Fibroblast of skin of abdomen (primary cell): ENCODE data around the gene RMND5B. TPM values are rescaled to one million over a fixed set of nuclear protein-coding genes. Genes with fewer than 3 reads are reported as not detected.
"Not testable (repeated sequence)": the region's sequence is repeated elsewhere in the genome, so short reads cannot be mapped to it uniquely, and the experiment has no call there.

Source experiments
- DNase-seq: peaks from one replicate; pipeline ENCODE4 v3.0.0-alpha.2; 2013
- polyA plus RNA-seq, 2 experiments: library from polyadenylated mRNA; unstranded; fragments of 120-200 nt; gene quantifications; one replicate each; pipeline ENCODE4 v1.2.1, GENCODE V29; 2013; ENCODE audit not compliant: insufficient read length in 2 of 2

RMND5B gene
- polyA plus RNA-seq (2013, experiment 1 of 2; ENCODE audit: insufficient read length), result 17.4 TPM
- polyA plus RNA-seq (2013, experiment 2 of 2; ENCODE audit: insufficient read length), result 18.5 TPM

DNA sequence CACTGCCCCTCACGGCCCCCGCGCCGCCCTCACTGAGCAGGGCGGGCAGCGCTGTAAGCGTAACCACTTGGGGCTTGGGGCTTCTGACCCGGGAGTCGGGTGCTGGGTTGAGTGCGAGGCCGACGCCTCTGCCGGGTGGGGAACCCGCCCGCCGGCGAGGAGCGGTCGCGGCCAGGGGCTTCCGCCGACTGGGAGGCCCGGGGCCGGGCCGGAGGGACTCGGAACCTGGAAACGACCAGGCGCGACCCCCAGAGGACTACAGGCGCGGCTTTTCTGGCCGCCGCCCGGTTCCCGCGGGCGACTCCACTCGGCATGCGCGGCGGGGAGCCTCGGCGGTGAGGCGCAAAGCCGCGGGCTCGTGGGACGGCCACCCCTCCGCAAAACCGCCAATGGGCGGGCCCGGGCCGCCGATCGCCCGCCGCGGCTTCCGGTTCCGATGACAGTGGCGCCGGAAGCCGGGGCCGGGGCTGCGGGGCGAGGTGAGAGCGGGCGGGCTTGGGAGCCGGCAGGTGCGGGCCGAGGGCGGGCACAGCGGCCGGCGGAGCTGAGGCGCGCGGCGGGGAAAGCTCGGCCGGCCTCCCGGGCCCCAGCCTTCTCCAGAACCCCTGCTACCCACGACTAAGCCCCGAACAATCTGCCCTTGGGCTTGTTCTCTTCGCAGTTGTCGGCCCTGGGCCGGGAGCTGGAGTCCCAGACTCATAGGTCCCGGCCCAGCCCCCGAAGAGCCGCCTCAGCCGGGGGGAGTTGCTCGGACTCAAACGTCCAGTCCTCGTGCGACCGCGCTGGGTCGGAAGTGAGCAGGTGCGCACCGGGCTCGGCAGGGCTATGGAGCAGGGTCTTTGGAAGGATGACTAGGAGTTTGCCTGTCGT is at the start of gene RMND5B:
Gene RMND5B, plus strand, starts transcription at position 439 of the 870 bp plus-strand sequence. CDS start 7,106 bp downstream, outside the sequence.
- DNase-seq, result peak; percentile 78

DNA sequence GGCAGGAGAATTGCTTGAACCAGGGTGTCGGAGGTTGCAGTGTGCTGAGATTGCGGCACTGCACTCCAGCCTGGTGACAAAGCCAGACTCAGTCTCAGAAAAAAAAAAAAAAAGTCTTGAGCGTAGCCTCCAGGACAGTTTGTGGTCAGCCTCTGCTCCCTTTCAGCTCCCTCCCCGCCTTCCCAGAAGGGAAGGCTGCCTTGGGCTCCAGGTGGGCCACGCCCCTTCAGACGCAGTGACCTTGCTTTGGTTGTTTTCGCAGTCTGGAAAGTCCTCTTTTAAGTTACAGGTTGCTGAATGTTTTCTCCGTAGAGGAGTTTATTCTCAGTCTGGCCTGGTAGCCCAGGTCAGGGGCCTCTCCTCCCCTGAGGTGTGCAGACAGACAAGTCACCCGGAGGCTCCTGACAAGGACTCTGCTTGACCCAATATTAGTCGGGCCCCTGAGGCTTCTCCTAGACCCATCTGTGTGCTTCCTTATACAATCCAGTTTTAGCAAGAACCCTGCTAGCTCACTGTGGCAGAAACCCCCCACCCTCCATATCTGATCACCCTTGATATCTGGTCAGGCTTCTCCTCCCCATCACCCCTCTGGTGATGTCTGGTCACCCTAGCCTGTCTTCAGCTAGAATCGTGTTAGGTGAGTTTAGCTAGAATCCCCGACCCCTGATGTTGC is 49.1 kb upstream of the RMND5B start:
- DNase-seq, result no peak

DNA sequence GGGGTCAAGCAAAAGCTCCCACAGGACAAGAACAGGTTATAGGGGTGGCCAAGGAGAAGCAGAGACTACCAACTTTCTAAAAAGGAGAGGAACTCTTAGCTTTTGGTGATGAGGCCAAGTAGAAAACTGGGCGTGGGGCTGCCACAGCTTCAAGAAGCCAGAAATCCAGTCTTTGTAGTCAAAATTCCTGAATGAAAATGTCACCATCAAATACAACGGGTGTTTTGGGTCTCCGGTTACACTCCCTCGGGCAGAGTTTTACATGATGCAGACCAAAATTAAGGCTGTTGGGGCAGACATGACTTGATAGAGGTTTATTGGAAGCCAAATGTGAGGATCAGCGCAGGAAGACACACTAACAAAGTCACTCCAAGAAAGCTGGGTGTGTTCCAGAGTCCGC is 46.9 kb upstream of the RMND5B start:
- DNase-seq, result no peak

DNA sequence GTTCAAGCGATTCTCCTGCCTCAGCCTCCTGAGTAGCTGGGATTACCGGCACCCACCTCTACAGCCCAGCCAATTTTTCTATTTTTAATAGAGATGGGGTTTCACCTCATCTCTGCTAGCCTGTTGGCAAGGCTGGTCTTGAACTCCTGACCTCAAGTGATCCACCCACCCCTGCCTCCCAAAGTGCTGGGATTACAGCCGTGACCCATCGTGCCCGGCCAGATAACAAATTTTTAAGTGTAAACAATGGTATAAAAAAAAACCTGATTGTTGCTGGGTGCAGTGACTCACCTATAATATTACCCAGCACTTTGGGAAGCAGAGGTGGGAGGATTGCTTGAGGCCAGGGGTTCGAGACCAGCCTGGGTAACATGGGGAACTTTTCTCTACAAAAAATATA is 45.5 kb upstream of the RMND5B start:
- no peak for DNase-seq

- DNase-seq, result no peak
Measured at GRCh38 chr5:178086266-178086665, 44.5 kb upstream of the RMND5B start.

DNA sequence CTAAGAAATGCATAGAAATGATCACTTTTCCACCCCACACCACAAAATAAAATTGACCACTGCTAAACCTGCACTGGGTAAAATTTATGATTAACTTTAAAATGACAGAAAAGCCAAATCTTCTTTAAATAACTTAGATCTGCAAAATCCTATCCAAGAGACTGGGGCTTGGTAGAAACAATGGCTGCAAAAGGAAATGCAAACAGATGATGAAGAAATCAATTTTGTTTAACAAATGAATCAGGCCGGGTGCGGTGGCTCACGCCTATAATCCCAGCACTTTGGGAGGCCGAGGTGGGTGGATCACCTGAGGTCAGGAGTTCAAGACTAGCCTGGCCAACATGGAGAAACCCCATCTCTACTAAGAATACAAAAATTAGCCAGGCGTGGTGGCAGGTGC is 43.6 kb upstream of the RMND5B start:
- DNase-seq, result not testable (repeated sequence)

- DNase-seq, result no peak
Measured at GRCh38 chr5:178090856-178091255, 40.0 kb upstream of the RMND5B start.

GRCh38 chr5:178093134-178093533 is 37.7 kb upstream of the RMND5B start:
- no peak for DNase-seq

- no peak for DNase-seq
Measured at GRCh38 chr5:178094345-178094744, 36.5 kb upstream of the RMND5B start.

DNA sequence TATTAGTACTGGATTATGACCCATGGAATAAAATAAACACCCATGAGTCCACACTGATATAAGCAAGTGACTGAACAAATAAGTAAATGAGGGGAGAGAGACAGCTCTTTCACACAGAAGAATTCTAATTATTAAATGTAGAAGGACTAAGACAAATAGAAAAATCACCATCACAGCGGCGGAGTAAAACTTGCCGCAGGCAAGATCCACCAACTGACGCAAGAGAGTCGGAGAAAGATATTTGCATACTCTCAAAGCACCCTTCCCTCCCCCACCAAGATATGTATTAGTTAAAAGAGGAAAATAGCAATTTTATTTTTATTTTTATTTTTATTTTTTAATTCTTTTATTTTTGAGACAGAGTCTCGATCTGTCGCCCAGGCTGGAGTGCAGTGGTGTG is 32.1 kb upstream of the RMND5B start:
- DNase-seq, result no peak

GRCh38 chr5:178103612-178104011 is 27.2 kb upstream of the RMND5B start:
- no peak for DNase-seq

DNA sequence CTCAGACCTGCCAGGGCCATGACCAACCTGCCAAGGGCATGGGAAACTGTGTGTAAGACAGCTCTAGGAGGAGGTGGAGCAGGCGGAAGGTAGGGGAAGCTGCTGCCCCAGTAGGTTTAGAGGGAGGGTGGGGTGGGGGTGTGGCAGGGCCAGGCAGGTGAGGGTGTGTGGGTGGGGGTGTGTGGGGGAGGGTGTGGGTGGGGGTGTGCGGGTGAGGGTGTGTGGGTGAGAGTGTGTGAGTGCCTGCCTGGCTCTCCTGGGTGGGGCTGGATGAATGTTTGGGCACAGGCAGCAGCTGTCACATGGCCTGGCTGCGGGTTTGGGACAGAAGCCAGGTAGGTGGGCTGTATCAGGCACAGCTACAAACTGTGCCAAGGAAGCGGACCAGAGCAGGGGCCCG is 26.3 kb upstream of the RMND5B start:
- DNase-seq, result no peak

- DNase-seq, result no peak
Measured at GRCh38 chr5:178106086-178106485, 24.7 kb upstream of the RMND5B start.

GRCh38 chr5:178106556-178107239 is 24.1 kb upstream of the RMND5B start:
- DNase-seq, result no peak

DNA sequence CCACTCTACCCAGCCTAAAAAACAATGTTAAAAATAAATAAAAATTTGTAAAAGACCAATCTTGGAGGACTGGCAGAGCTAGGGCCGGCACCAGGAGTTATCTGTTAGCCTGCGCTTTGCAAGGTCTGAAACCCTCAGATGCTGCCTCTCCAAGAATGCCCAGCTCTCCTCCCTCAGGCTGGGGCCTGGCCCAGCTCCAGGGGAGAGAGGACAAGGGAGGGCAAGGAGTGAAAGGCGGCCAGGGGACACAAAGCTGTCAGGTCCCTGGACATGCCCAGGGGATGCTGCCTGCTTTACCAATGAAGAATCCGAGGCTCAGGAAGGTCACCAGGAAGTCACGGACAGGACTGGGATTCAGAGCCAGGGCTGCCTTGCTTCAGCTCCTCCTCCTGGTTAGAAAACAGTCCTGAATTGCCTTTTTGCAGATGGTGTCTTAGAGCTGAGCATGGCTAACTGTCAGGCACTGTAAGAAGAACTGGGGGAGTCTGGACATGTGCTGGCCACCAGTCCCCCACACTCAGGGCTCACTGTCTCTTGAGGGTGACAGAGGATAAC is 23.0 kb upstream of the RMND5B start:
- no peak for DNase-seq

- no peak for DNase-seq
Measured at GRCh38 chr5:178108446-178108845, 22.4 kb upstream of the RMND5B start.

- no peak for DNase-seq
Measured at GRCh38 chr5:178108966-178109365, 21.8 kb upstream of the RMND5B start.

GRCh38 chr5:178110511-178110910 is 20.3 kb upstream of the RMND5B start:
- DNase-seq, result no peak

DNA sequence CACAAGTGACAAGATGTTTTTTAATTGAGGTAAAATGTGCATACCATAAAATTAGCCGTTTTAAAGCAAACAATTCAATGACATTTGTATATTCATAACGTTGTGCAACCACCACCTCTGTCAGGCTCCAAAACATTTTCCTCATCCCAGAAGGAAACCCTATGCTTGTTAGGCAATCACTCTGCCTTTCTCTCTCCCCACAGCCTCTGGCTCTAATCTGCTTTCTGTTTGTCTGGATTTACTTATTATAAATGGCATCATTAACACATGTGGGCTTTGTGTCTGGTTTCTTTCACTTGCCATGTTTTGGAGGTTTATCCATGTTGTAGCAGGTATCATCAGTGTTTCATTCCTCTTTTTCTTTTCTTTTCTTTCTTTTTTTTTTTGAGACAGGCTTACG is 18.9 kb upstream of the RMND5B start:
- DNase-seq, result peak; percentile 19

GRCh38 chr5:178112545-178112944 is 18.3 kb upstream of the RMND5B start:
- no peak for DNase-seq

DNA sequence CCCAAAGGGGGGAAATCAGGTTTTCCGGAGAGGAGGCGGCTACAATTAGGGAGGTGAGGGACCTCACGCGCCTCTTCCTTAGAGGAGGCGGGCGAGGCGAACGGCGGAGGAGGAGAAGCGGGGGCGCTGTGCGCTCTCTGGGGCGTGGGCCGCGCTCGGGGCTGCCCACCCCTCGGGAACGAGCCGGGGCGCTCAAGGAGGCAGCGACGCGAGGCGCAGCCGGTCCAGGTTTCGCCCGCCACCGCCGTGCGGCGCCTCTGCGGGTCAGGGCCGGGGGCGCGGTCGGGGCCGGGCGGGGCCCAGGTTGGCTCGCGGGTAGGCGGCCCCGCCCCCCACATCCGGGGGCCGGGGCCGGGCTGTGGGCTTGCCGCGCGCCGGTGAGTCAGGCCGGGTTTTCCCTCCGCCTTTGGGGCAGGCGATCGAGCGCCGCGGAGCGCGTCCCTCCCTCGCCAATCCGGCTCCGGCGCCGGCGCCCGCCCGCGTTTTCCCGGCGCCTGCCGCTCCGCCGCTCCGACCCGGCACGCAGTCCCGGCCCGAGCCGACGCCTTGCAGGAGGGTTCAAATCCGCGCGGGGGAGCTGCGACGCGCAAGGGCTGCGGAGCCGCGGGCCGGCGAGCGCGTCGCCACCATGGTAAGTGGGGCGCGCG is 17.6 kb upstream of the RMND5B start, which contains the start of gene N4BP3:
Gene N4BP3, plus strand, starts transcription at position 392 of the 647 bp plus-strand sequence. CDS start 6,052 bp downstream, outside the sequence.
- DNase-seq, result peak; percentile 51

GRCh38 chr5:178113841-178114324 is 16.9 kb upstream of the RMND5B start:
- no peak for DNase-seq
